Left cardiac atrium (tissue), 4 donors: ENCODE data around the gene QRSL1. TPM values are rescaled to one million over a fixed set of nuclear protein-coding genes. Genes with fewer than 3 reads are reported as not detected.
"Not testable (repeated sequence)": the region's sequence is repeated elsewhere in the genome, so short reads cannot be mapped to it uniquely, and the experiment has no call there.

Source experiments
- ATAC-seq, 2 donors: fragments of 200-7000 bp; cut with Tn5 transposase; one replicate each; pipeline ENCODE4 v1.9.1; 2020; ENCODE audit warnings: mild to moderate bottlenecking in 2 of 2, moderate library complexity in 2 of 2
- DNase-seq: peaks from one replicate; pipeline ENCODE4 v3.0.0-alpha.2; 2020
- intact Hi-C, 2 donors: fragments of 100-400 bp; cut with DNase I; formaldehyde crosslinking; loops; one replicate each; pipeline versions ENCODE4 v1.14.1 to v1.15.1; 2022 to 2023
- total RNA-seq, 2 donors: library from RNA; stranded (reverse); fragmentation: NEBNext Ultra II Directional; extraction: Animal tissue kit (Norgen Biotek cat#: 25700); gene quantifications; one replicate each; pipeline ENCODE4 v1.2.1, GENCODE V29; 2021
- donor health status: DM: no; HTN: yes; CAD: no.
- donor health status: DM: no; HTN: yes; CAD: no; lungs with severe emphysema.
- donor health status: DM: yes; HTN: yes; CAD: no.
- donor health status: Dilated cardiomyopathy.

The QRSL1 gene
- total RNA-seq, 2 donors from 2014 or later, result 12.1 to 15.6 TPM

GRCh38 chr6:106620931-106621672, 8.3 kb upstream of the QRSL1 start:
- intact Hi-C loops, result no loop called here
- no peak for DNase-seq
- ATAC-seq, result no peak

DNA sequence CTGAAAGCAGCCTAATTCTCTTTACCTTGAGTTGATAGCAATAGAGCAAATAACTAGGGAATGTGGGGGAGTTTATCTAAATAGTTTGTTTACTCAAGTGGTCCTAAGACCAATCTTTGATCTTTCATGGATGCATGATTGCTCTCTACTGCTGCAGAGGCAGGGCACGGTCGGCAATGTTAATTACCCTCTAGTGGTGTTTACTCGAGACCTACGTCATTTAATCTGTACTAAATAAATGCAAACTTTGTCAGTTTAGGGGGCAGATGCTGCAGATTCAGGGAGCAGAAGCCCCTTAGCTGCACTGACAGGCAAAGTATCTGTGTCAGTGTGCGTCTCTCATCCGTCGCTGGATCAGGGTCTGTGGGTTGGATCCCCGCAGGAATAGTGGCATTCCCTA, 7.0 kb upstream of the QRSL1 start:
- DNase-seq, result no peak
- intact Hi-C loops, result no loop called here
- ATAC-seq, result no peak

DNA sequence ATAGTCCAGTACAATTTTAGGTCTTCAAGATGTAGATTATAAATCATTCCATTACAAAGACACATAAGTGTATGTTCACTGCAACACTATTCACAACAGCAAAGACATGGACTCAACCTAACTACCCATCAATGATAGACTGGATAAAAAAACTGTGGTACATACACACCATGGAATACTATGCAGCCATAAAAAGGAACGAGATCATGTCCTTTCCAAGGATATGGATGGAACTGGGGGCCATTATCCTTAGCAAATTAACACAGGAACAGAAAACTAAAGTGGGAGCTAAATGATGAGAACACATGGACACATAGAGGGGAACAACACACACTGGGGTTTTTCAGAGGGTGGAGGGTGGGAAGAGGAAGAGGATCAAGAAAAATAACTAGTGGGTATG, 6.3 kb upstream of the QRSL1 start:
- ATAC-seq, result no peak
- DNase-seq, result no peak
- intact Hi-C loops, result no loop called here

DNA sequence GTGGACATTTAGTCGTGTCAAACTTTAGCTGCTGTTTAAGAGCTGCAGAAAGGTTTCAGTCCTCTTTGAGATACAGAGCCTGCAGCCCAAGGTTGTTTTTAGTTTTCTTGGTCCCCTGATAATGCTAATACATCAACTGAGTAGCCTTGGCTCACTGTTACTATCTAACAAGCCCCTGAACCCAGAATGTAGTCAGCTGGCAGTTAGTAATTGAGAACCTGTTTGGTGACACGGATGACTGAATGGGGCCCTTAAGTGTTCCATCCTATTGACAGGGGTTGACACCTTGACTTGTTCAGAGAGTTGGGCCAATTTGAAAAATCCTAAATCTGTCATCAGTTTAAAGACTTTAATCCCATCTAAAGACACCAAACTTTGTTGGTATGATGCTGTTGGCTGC, 2.9 kb upstream of the QRSL1 start:
- intact Hi-C loops, result no loop called here
- DNase-seq (no peak), ATAC-seq (no peak)

- ATAC-seq, intact Hi-C loops, DNase-seq: not testable (repeated sequence)
These were observed 1.6 kb upstream of the QRSL1 start for GRCh38 chr6:106627760-106628159.

DNA sequence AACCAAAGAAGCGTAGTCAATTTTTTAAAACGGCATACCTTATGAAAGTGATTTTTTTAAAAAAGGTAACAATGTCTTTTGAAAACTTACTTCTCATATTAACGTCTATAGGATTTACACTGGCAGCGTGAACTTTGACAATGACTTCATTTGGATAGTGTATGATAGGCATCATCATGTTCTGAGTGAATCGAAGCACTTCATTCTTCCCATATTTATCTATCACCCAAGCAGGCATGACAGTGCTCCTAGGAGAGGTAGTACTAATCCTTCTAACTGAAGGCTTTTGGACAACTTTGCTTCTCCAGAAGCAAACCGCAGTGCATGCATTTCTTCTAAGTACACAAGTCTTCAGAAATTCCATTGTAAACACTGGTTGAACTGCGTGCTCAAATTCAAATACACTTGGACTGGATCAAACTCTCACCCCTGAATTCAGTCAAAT, 698 bp upstream of the QRSL1 start:
- DNase-seq (no peak), ATAC-seq (peak; percentile 3 to 18)
- intact Hi-C loops, result no loop called here

GRCh38 chr6:106629859-106630163, 433 bp downstream of the QRSL1 start:
- ATAC-seq, result no peak
- intact Hi-C loops, result no loop called here

DNA sequence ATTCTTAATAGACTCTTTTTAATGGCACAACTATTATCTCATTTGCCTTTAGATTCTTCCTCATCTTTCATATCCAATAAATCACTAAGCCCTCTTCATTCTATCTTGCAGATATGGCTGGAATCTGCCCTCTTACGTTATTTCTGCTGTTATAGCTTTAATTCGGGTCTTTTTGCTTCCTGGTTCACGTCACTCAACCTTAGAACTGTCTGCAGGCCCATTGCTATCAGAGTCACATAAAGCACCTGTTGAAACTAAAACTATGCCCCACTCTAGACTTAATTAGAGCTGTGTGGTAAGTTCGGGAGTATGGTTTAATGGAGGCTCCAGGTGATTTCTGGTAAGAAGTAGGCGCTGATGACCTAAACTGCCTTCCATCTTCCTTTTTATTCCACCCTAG, 988 bp downstream of the QRSL1 start:
- intact Hi-C loops, result no loop called here
- DNase-seq (no peak), ATAC-seq (no peak)

More at GRCh38 chr6:106629859-106630163, 433 bp downstream of the QRSL1 start:
- no peak for DNase-seq

- DNase-seq (no peak), ATAC-seq (no peak)
- intact Hi-C loops, result no loop called here
These were observed 2.0 kb downstream of the QRSL1 start for GRCh38 chr6:106631346-106631745.

- no peak for ATAC-seq
- no peak for DNase-seq
- intact Hi-C loops, result no loop called here
These were observed 5.2 kb downstream of the QRSL1 start for GRCh38 chr6:106634565-106634964.

DNA sequence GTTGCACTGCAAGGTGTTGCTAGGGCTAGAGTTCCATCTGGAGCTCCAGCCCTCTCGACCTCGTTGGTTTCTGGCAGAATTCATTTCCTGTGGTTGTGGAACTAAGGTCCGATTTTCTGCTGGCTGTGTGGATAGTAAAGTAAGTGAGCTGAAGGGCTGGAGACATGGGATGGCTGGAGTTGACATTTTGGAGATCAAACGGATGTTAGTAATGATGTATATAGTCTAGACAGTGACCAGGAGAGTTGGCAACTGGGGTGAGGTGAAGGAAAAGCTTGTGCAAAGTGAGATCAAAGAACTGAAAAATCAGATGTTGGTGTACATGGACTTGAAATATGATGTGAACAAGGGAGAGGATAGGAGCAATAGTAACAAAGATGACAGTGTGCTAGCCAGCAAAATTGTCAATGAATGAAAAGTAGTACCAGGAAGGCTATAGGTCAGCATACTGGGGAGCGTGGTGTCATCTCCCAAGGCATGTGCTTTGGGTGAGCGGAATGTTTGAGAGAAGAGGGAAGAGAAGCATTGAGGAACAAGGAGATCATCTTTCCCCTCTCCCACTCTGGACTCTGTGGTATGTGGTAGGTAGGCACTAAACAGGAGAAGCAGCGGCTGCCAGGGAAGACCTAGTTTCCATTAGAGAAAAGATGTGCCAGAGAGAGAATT, 7.8 kb downstream of the QRSL1 start:
- ATAC-seq (peak; percentile 15 to 59), DNase-seq (no peak)
- intact Hi-C loops, result no loop called here

DNA sequence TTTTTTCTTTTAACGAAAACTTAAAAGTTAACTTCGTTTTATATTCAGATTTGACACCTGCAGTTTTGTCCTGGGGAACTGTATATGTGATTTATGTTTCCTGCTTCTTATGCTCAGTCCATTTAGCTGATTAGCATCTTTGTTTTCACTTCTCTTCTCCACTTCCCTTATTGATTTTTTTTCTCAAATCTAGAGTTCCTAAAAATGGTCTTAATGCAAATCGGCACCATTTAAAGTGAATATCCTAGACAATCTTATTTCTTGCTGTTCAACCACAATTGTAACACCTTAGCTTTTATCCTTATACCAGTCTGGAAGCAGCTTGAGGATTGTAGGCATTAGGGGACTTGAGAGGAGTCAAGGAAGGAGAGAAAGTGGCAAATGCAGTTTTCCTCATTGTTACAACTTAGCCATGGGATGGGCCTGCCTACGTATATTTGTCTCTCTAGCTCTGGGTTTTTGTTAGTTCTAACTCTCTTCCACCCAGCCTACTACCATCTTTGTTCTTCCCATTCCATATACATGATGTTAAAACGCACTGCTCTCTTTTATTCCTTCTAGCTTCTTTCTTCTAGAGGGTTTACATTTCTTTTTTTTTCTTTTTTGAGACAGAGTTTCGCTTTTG, 8.5 kb downstream of the QRSL1 start:
- intact Hi-C loops, result no loop called here
- ATAC-seq (no peak), DNase-seq (no peak)

- no peak for ATAC-seq
These were observed 10.4 kb downstream of the QRSL1 start for GRCh38 chr6:106639812-106640211.

GRCh38 chr6:106642476-106642875, 13.1 kb downstream of the QRSL1 start:
- no peak for DNase-seq
- no peak for ATAC-seq
- intact Hi-C loops, result no loop called here

More at GRCh38 chr6:106639812-106640211, 10.4 kb downstream of the QRSL1 start:
- intact Hi-C loops, result no loop called here
- no peak for DNase-seq

GRCh38 chr6:106643061-106643460, 13.7 kb downstream of the QRSL1 start:
- intact Hi-C loops, result no loop called here
- ATAC-seq (no peak), DNase-seq (no peak)

DNA sequence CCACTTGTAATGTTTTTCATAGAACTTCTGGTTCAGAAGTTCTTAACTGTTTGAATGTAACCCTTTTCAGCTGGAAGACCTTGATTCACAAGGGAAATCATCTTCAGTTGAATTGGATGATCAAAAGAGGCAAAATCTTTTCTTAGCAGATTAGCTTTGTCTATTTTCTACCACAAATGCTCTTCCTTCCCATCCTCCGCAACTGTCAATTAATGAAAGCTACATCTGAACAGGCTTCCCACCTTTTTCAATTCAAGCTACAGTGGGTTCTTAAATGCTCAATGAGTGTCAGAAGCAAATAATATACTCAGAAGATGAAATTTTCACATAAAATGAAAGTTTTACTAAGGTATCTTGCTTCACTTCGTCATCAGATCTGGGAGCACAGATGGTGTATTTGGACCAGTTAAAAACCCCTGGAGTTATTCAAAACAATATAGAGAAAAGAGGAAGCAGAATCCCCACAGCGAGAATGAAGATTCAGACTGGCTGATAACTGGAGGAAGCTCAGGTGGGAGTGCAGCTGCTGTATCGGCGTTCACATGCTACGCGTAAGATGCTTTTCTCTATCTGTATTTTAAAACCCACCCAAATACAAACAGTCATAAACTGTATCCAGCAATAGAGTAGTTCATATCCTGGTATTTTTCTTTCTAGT, 19.4 kb downstream of the QRSL1 start:
- DNase-seq (no peak), ATAC-seq (no peak)
- intact Hi-C loops, result no loop called here

DNA sequence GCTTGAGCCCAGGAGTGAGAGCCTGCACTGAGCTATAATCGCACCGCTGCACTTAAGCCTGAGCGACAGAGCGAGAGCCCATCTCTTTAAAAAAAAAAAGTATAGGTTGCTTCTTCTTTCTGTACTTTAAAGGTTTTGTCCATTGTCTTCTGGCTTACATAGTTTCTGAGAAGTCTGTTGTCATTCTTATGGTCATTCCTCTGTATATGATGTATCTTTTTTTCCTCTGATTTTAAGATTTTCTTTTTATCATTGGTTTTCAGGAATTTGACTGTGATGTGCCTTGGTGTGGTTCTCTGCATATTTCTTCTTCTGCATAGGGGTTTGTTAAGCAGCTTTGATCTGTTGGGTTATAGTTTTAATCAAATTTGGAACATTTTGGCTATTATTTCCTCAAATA, 29.1 kb downstream of the QRSL1 start:
- DNase-seq (no peak), ATAC-seq (no peak)
- intact Hi-C loops, result no loop called here

GRCh38 chr6:106659859-106660258, 30.5 kb downstream of the QRSL1 start:
- intact Hi-C loops, result no loop called here
- ATAC-seq (no peak), DNase-seq (no peak)

DNA sequence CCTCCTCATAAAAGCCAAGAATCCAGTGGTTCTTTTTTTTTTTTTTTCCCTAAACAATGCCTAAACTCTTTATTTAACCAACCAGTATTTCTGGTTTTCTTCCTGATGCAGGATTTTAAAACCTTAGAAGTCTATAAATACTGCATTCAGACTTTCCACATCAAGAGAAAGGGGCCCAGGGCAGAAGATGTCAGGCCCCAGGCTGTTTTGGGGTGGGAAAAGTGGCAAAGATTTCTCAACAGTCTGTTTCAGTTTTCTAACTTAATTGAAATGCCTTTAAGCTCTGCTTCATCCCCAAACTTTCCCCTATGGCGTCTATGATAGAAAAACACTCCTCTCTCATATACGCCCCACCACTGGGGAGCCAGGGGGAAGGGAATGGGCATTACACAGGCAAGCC, 33.1 kb downstream of the QRSL1 start:
- intact Hi-C loops, result no loop called here
- ATAC-seq (no peak), DNase-seq (no peak)
